Breast epithelium (tissue), 3 donors: Measurements from ENCODE around the gene TMEM106A.
"Not testable (repeated sequence)": the region's sequence is repeated elsewhere in the genome, so short reads cannot be mapped to it uniquely, and the experiment has no call there.

ENCODE experiments used
- CTCF ChIP-seq, 3 donors: fragments of 450-650 bp; IDR thresholded peaks; one replicate each; pipeline ENCODE4 v1.5.1; 2016 to 2017; ENCODE audit warnings: antibody characterized with exemption in 3 of 3, mild to moderate bottlenecking in 3 of 3, moderate library complexity in 3 of 3
- POLR2A ChIP-seq: fragments of 450-650 bp; IDR thresholded peaks from one replicate; pipeline ENCODE4 v1.6.1; 2016; ENCODE audit warnings: antibody characterized with exemption, mild to moderate bottlenecking, moderate library complexity

GRCh38 chr17:43165971-43166370 is 45.7 kb upstream of the TMEM106A start:
- TF ChIP-seq CTCF (IDR thresholded peaks at IDR 0.05); POLR2A: not testable (repeated sequence)
